GM23338 (cell line): ENCODE measurements around the gene HADHB. TPM values are rescaled to one million over a fixed set of nuclear protein-coding genes. Genes with fewer than 3 reads are reported as not detected.

Source experiments
- ATAC-seq: fragments of 200-7000 bp; cut with Tn5 transposase; 3 replicates; pipeline ENCODE4 v1.9.1; 2020
- DNase-seq: peaks from one replicate; pipeline ENCODE4 v3.0.0-alpha.2; 2015; ENCODE audit warnings: low spot score
- H2AFZ ChIP-seq: fragments of 200-600 bp; sonication (generic); 2 replicates; pipeline ENCODE4 v1.8.0; 2016; ENCODE audit warnings: antibody characterized with exemption, mild to moderate bottlenecking, moderate library complexity
- H3F3A ChIP-seq: fragments of 200-600 bp; sonication (generic); replicated peaks from 2 replicates; pipeline ENCODE4 v1.8.0; 2017; ENCODE audit warnings: antibody characterized with exemption, mixed run types, low read depth
- H3K27ac ChIP-seq: fragments of 200-600 bp; sonication (generic); 2 replicates; pipeline ENCODE4 v1.6.1; 2016; ENCODE audit warnings: low read depth
- H3K27me3 ChIP-seq: fragments of 200-600 bp; sonication (generic); 2 replicates; pipeline ENCODE4 v1.8.0; 2016; ENCODE audit warnings: mild to moderate bottlenecking, mixed run types, moderate library complexity; ENCODE audit not compliant: insufficient read depth
- H3K36me3 ChIP-seq: fragments of 200-600 bp; sonication (generic); 2 replicates; pipeline ENCODE4 v1.8.0; 2016; ENCODE audit warnings: mild to moderate bottlenecking; ENCODE audit not compliant: insufficient read depth
- H3K4me1 ChIP-seq: fragments of 200-600 bp; sonication (generic); 2 replicates; pipeline ENCODE4 v1.8.0; 2016; ENCODE audit warnings: mild to moderate bottlenecking, moderate library complexity; ENCODE audit not compliant: insufficient read depth
- H3K4me2 ChIP-seq: fragments of 200-600 bp; sonication (generic); 2 replicates; pipeline ENCODE4 v1.7.1; 2017; ENCODE audit warnings: mixed run types
- H3K4me3 ChIP-seq: fragments of 200-600 bp; sonication (generic); 2 replicates; pipeline ENCODE4 v1.6.1; 2016; ENCODE audit warnings: mixed run types
- H3K79me2 ChIP-seq: fragments of 200-600 bp; sonication (generic); replicated peaks from 2 replicates; pipeline ENCODE4 v1.8.0; 2017; ENCODE audit warnings: mild to moderate bottlenecking; ENCODE audit not compliant: insufficient read depth
- H3K9me2 ChIP-seq: fragments of 200-600 bp; sonication (generic); 2 replicates; pipeline ENCODE4 v1.8.0; 2017; ENCODE audit not compliant: insufficient read depth
- H4K20me1 ChIP-seq: fragments of 200-600 bp; sonication (generic); replicated peaks from 2 replicates; pipeline ENCODE4 v1.8.0; 2017; ENCODE audit warnings: mild to moderate bottlenecking; ENCODE audit not compliant: insufficient read depth
- H3K27ac Mint-ChIP-seq: 2 replicates; pipeline ENCODE4 v1.8.0; 2020; ENCODE audit warnings: inconsistent platforms, mild to moderate bottlenecking, moderate library complexity, mixed read lengths
- H3K27me3 Mint-ChIP-seq: 3 replicates; pipeline ENCODE4 v1.8.0; 2022; ENCODE audit warnings: low read depth, mild to moderate bottlenecking, moderate library complexity, mixed read lengths, inconsistent platforms; ENCODE audit not compliant: insufficient read depth, poor library complexity
- H3K36me3 Mint-ChIP-seq: 3 replicates; pipeline ENCODE4 v1.8.0; 2021; ENCODE audit warnings: low read depth, mild to moderate bottlenecking, inconsistent platforms, moderate library complexity, mixed read lengths
- H3K4me1 Mint-ChIP-seq: 3 replicates; pipeline ENCODE4 v1.8.0; 2020; ENCODE audit warnings: mild to moderate bottlenecking, inconsistent platforms, mixed read lengths
- H3K4me3 Mint-ChIP-seq: 3 replicates; pipeline ENCODE4 v1.8.0; 2021; ENCODE audit warnings: moderate library complexity, mild to moderate bottlenecking, inconsistent platforms, mixed read lengths
- H3K9me3 Mint-ChIP-seq: 3 replicates; pipeline ENCODE4 v1.8.0; 2020; ENCODE audit warnings: moderate library complexity, mild to moderate bottlenecking, inconsistent platforms, mixed read lengths
- CTCF ChIP-seq, 2 experiments: fragments of 200-600 bp in 1 of 2; sonication (generic) in 1 of 2; conservative IDR thresholded peaks; 2 replicates each; pipeline versions ENCODE4 v1.5.1 to v1.6.1; 2016 to 2017; ENCODE audit warnings: antibody characterized with exemption in 2 of 2, low read depth in 2 of 2, mild to moderate bottlenecking in 2 of 2, moderate library complexity in 1 of 2
- ETS1 ChIP-seq: IDR thresholded peaks from 2 replicates; pipeline ENCODE4 v1.6.1; 2016; ENCODE audit warnings: antibody characterized with exemption
- EZH2phosphoT487 ChIP-seq: fragments of 200-600 bp; sonication (generic); IDR thresholded peaks from one replicate; pipeline ENCODE4 v1.8.1; 2018; ENCODE audit warnings: antibody characterized with exemption; ENCODE audit not compliant: unreplicated experiment
- NANOG ChIP-seq: IDR thresholded peaks from 2 replicates; pipeline ENCODE4 v1.6.1; 2016; ENCODE audit warnings: antibody characterized with exemption, borderline replicate concordance
- REST ChIP-seq: IDR thresholded peaks from one replicate; pipeline ENCODE4 v1.6.1; 2018; ENCODE audit warnings: antibody characterized with exemption; ENCODE audit not compliant: unreplicated experiment
- ZNF114 ChIP-seq: fragments of 250-450 bp; sonication (Bioruptor Pico); IDR thresholded peaks from 2 replicates; pipeline ENCODE4 v1.5.0; 2020; ENCODE audit warnings: mild to moderate bottlenecking, moderate library complexity
- ZNF331 ChIP-seq: fragments of 250-450 bp; sonication (Bioruptor Pico); IDR thresholded peaks from 2 replicates; pipeline ENCODE4 v1.5.0; 2020; ENCODE audit warnings: low read depth, mild to moderate bottlenecking, moderate library complexity
- ZNF462 ChIP-seq: fragments of 250-450 bp; sonication (Bioruptor Pico); IDR thresholded peaks from 2 replicates; pipeline ENCODE4 v1.5.0; 2020; ENCODE audit warnings: mild to moderate bottlenecking, moderate library complexity
- polyA plus RNA-seq: library from polyadenylated mRNA; unstranded; fragments of >200 nt; fragmentation: Nextera tagmentation; extraction: Ambion mirVana; gene quantifications from 2 replicates; pipeline ENCODE4 v1.2.1, GENCODE V29; 2016
- total RNA-seq: library from RNA; depleted of rRNA; stranded (reverse); fragments of >200 nt; shearing (Covaris generic); gene quantifications from 2 replicates; pipeline ENCODE4 v1.2.3, GENCODE V29; 2014

The HADHB gene
- total and polyA plus RNA-seq, 2 experiments from 2014 or later = 41.1 to 43.4 TPM

GRCh38 chr2:26237868-26238267, 6.9 kb upstream of the HADHB start:
- Histone ChIP-seq H3K79me2 (peaks cover 42% of the 10 kb centered on the region), H3K9me2 (no peaks in the 10 kb centered on the region), H3K27me3 (no peaks in the 10 kb centered on the region), H2AFZ (no peak overlapping the region), H3F3A (no peaks in the 10 kb centered on the region), H4K20me1 (peaks cover 19% of the 10 kb centered on the region), H3K4me3 (no peak overlapping the region), H3K36me3 (peaks cover 35% of the 10 kb centered on the region), H3K4me1 (peaks cover 11% of the 10 kb centered on the region), H3K27ac (no peak overlapping the region), H3K4me2 (no peak overlapping the region)
- TF ChIP-seq CTCF (conservative IDR thresholded peaks at IDR 0.05; ENCODE audit: low read depth in 2 of 2) = no peak
- Mint-ChIP-seq H3K4me3 (no peak overlapping the region), H3K9me3 (no peaks in the 10 kb centered on the region), H3K27me3 (no peaks in the 10 kb centered on the region), H3K36me3 (peaks cover 42% of the 10 kb centered on the region), H3K4me1 (peaks cover 9% of the 10 kb centered on the region; the same call in 2 of the 3 replicates), H3K27ac (no peak overlapping the region)
- DNase-seq = no peak
- ATAC-seq = no peak

- H2AFZ ChIP-seq = no peak overlapping the region
- Mint-ChIP-seq H3K36me3 (peaks cover 38% of the 10 kb centered on the region), H3K9me3 (no peaks in the 10 kb centered on the region), H3K4me3 (no peak overlapping the region), H3K4me1 (peaks cover 9% of the 10 kb centered on the region; the same call in 2 of the 3 replicates), H3K27me3 (no peaks in the 10 kb centered on the region), H3K27ac (no peak overlapping the region)
- DNase-seq (no peak), ATAC-seq (no peak)
- H3K4me3 ChIP-seq = no peak overlapping the region
- peaks cover 19% of the 10 kb centered on the region for H4K20me1 ChIP-seq
- TF ChIP-seq REST = no peak
- no peak for TF ChIP-seq EZH2phosphoT487
- no peak for TF ChIP-seq ZNF114 (CRISPR knock-in tag)
- TF ChIP-seq NANOG = no peak
- TF ChIP-seq ZNF462 (CRISPR knock-in tag) = no peak
- no peak for TF ChIP-seq ZNF331
- no peak for TF ChIP-seq ETS1
- peaks cover 11% of the 10 kb centered on the region for H3K4me1 ChIP-seq
- peaks cover 30% of the 10 kb centered on the region for H3K36me3 ChIP-seq
- no peaks in the 10 kb centered on the region for H3K27me3 ChIP-seq
- H3K9me2 ChIP-seq = no peaks in the 10 kb centered on the region
- H3K79me2 ChIP-seq = peaks cover 47% of the 10 kb centered on the region
- no peak overlapping the region for H3K27ac ChIP-seq
- no peak overlapping the region for H3K4me2 ChIP-seq
- no peaks in the 10 kb centered on the region for H3F3A ChIP-seq
Measured at GRCh38 chr2:26238311-26238958, 6.3 kb upstream of the HADHB start.
